Panc1 (cell line): ENCODE measurements around the gene RHBDD1.

Experiments used
- CTCF ChIP-seq: fragments of 450-650 bp; IDR thresholded peaks from 2 replicates; pipeline ENCODE4 v1.5.1; 2017; ENCODE audit warnings: mild to moderate bottlenecking
- POLR2AphosphoS5 ChIP-seq: IDR thresholded peaks from 2 replicates; pipeline ENCODE4 v1.6.1; 2012; ENCODE audit warnings: mild to moderate bottlenecking, low read depth, low read length, moderate library complexity
- REST ChIP-seq, 2 experiments: IDR thresholded peaks; 2 replicates each; pipeline ENCODE4 v1.6.1; 2011 to 2012; ENCODE audit warnings: low read depth in 2 of 2, control low read depth in 1 of 2, low read length in 1 of 2, mild to moderate bottlenecking in 1 of 2, moderate library complexity in 1 of 2; ENCODE audit not compliant: insufficient read depth in 1 of 2
- SIN3A ChIP-seq: IDR thresholded peaks from 2 replicates; pipeline ENCODE4 v1.6.1; 2012; ENCODE audit warnings: low read depth, mild to moderate bottlenecking, low read length, moderate library complexity, borderline replicate concordance; ENCODE audit not compliant: insufficient read depth
- TCF7L2 ChIP-seq: IDR thresholded peaks from 2 replicates; pipeline ENCODE4 v1.6.1; 2011; ENCODE audit warnings: mild to moderate bottlenecking, low read depth, low read length, inconsistent platforms

- TF ChIP-seq CTCF = no peak
- TF ChIP-seq REST (IDR thresholded peaks at IDR 0.05; ENCODE audit: insufficient read depth in 1 of 2, low read depth in 2 of 2, low read length in 1 of 2) = no peak
- TF ChIP-seq POLR2AphosphoS5 = no peak
- TF ChIP-seq SIN3A = no peak
- TF ChIP-seq TCF7L2 = no peak
Measured at GRCh38 chr2:226894752-226895151, 58.9 kb downstream of the RHBDD1 start.
